Astrocyte of the cerebellum (primary cell): ENCODE results near the gene ERCC3.
"Not testable (repeated sequence)": the region's sequence is repeated elsewhere in the genome, so short reads cannot be mapped to it uniquely, and the experiment has no call there.

Source experiments
- DNase-seq: peaks from one replicate; pipeline ENCODE4 v3.0.0-alpha.2; 2011; ENCODE audit warnings: low read depth
- H3K4me3 ChIP-seq: 2 replicates; pipeline ENCODE4 v1.5.1; 2011; ENCODE audit warnings: mild to moderate bottlenecking, low read depth, low read length, moderate library complexity
- CTCF ChIP-seq: IDR thresholded peaks from 2 replicates; pipeline ENCODE4 v1.5.1; 2012; ENCODE audit warnings: low read length, low read depth, moderate library complexity, mild to moderate bottlenecking; ENCODE audit errors: missing control alignments
- in situ Hi-C: cut with HindIII; loops from 2 replicates; pipeline ENCODE4 v1.10.0; 2017; ENCODE audit warnings: low sequenced_read_pairs

ERCC3 gene

GRCh38 chr2:127217470-127218325 lies 76.2 kb downstream of the ERCC3 start:
- in situ Hi-C loops: no loop called here
- TF ChIP-seq CTCF: no peak
- no peak overlapping the region for H3K4me3 ChIP-seq
- no peak for DNase-seq

- in situ Hi-C loops: no loop called here
- DNase-seq: no peak
- TF ChIP-seq CTCF: no peak
- H3K4me3 ChIP-seq: no peak overlapping the region
Observed at GRCh38 chr2:127216593-127216992, 77.4 kb downstream of the ERCC3 start.

- H3K4me3 ChIP-seq: no peak overlapping the region
Observed at GRCh38 chr2:127216095-127216494, 77.8 kb downstream of the ERCC3 start.

GRCh38 chr2:127214201-127214600 lies 79.7 kb downstream of the ERCC3 start:
- in situ Hi-C loops, DNase-seq, H3K4me3 ChIP-seq: not testable (repeated sequence)

More at GRCh38 chr2:127216095-127216494, 77.8 kb downstream of the ERCC3 start:
- in situ Hi-C loops: no loop called here
- no peak for DNase-seq
- TF ChIP-seq CTCF: no peak

- TF ChIP-seq CTCF: no peak
- in situ Hi-C loops: no loop called here
- H3K4me3 ChIP-seq: no peak overlapping the region
- DNase-seq: no peak
Observed at GRCh38 chr2:127208313-127208712, 85.6 kb downstream of the ERCC3 start.
